ENCODE measurements around the gene EPB41L5.

Gene EPB41L5

DNA sequence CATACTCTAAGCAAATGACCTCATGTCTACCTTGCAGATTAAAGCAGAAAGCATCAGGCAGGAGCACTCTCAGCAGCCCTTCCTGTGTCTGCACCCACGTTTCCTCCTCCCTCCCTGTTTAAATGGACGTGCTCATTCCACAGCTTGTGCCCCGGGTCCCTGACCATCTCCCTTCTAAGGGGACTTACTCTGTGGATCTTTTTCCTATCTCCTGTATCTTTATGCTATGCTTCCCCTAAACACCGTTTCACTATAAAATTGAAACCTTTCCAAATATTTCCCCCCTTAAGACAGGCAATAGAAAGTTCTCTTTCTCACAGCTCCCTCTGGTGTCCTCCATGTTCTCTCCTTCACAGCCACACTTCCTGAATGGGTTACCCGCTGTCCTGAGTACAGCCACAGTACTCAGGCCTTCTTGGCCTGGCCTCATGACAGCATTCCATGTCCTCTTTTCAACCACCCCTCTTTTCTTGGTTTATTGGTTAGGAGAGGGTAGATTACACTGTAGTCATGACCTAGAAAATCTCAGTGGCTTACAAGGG, 169.2 kb downstream of the EPB41L5 start:
- TF ChIP-seq POLR2AphosphoS5 (IDR thresholded peaks at IDR 0.05; ENCODE audit: low read depth, low read length) (no peak), SIN3A (IDR thresholded peaks at IDR 0.05; ENCODE audit: borderline replicate concordance, insufficient read depth, low read length) (no peak), TAF1 (IDR thresholded peaks at IDR 0.05; ENCODE audit: borderline replicate concordance, insufficient read depth, low read length) (no peak), FOXP2 (optimal IDR thresholded peaks at IDR 0.05; ENCODE audit: borderline replicate concordance, extremely low read depth, extremely low read length, insufficient read depth) (no peak)
- TF ChIP-seq, protein P1, sequence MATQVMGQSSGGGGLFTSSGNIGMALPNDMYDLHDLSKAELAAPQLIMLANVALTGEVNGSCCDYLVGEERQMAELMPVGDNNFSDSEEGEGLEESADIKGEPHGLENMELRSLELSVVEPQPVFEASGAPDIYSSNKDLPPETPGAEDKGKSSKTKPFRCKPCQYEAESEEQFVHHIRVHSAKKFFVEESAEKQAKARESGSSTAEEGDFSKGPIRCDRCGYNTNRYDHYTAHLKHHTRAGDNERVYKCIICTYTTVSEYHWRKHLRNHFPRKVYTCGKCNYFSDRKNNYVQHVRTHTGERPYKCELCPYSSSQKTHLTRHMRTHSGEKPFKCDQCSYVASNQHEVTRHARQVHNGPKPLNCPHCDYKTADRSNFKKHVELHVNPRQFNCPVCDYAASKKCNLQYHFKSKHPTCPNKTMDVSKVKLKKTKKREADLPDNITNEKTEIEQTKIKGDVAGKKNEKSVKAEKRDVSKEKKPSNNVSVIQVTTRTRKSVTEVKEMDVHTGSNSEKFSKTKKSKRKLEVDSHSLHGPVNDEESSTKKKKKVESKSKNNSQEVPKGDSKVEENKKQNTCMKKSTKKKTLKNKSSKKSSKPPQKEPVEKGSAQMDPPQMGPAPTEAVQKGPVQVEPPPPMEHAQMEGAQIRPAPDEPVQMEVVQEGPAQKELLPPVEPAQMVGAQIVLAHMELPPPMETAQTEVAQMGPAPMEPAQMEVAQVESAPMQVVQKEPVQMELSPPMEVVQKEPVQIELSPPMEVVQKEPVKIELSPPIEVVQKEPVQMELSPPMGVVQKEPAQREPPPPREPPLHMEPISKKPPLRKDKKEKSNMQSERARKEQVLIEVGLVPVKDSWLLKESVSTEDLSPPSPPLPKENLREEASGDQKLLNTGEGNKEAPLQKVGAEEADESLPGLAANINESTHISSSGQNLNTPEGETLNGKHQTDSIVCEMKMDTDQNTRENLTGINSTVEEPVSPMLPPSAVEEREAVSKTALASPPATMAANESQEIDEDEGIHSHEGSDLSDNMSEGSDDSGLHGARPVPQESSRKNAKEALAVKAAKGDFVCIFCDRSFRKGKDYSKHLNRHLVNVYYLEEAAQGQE (IDR thresholded peaks at IDR 0.05; ENCODE audit: insufficient read depth in 1 of 2, low read depth in 2 of 2, low read length in 2 of 2) = no peak

DNA sequence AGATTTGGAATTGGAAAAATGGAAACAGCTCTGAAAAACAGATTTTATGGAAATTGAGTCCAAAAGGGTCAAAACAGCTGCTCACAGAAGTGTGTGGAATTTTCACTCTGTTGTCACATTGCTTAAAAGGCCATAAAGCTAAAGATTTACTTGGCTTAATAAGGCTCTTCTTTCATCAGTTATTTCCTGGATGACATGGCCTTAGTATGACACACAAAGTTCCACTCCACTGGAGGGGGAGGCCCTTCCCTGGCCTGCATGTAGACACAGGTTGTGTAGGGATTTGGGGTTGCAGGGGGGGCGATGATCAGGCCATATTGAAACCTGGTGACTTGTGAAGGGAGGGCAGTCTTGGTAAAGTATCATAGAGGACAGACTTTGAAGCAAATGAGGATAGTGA, 176.3 kb downstream of the EPB41L5 start:
- no peak for TF ChIP-seq POLR2AphosphoS5 (IDR thresholded peaks at IDR 0.05; ENCODE audit: low read depth, low read length)
- TF ChIP-seq, protein P1 (IDR thresholded peaks at IDR 0.05; ENCODE audit: insufficient read depth in 1 of 2, low read depth in 2 of 2, low read length in 2 of 2) = no peak
- TF ChIP-seq TAF1 (IDR thresholded peaks at IDR 0.05; ENCODE audit: borderline replicate concordance, insufficient read depth, low read length) = no peak
- no peak for TF ChIP-seq FOXP2 (optimal IDR thresholded peaks at IDR 0.05; ENCODE audit: borderline replicate concordance, extremely low read depth, extremely low read length, insufficient read depth)
- no peak for TF ChIP-seq SIN3A (IDR thresholded peaks at IDR 0.05; ENCODE audit: borderline replicate concordance, insufficient read depth, low read length)

DNA sequence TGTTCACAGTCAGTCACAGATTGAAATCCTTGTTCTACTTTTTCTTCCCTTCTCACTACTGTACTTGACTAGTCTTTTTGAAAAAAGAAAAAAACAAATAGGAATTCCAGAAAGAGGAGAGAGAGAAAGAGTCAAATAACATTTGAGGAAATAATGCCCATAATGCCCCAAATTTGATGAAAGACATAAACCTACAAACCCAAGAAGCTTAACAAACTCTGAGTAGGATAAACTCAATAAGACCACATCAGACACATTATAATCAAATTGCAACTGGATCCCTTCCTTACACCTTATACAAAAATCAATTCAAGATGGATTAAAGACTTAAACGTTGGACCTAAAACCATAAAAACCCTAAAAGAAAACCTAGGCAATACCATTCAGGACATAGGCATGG, 179.4 kb downstream of the EPB41L5 start:
- no peak for TF ChIP-seq FOXP2 (optimal IDR thresholded peaks at IDR 0.05; ENCODE audit: borderline replicate concordance, extremely low read depth, extremely low read length, insufficient read depth)

DNA sequence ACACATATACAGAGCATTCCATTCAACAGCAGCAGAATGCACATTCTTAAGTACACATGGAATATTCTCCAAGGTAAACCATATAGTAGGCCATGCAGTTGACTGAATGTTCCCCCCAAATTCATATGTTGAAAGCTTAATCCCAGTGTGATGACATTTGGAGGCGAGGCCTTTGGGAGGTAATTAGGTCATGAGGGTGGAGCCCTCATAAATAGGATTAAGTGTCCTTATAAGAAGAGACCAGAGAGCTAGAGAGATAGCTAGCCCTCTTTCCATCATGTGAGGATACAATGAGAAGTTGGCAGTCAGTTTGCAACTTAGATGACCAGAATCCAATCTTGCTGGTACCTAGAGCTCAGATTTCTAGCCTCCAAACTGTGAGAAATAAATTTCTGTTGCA, 182.7 kb downstream of the EPB41L5 start:
- TF ChIP-seq, protein P1 (IDR thresholded peaks at IDR 0.05; ENCODE audit: insufficient read depth in 1 of 2, low read depth in 2 of 2, low read length in 2 of 2) = no peak
- TF ChIP-seq SIN3A (IDR thresholded peaks at IDR 0.05; ENCODE audit: borderline replicate concordance, insufficient read depth, low read length) (no peak), FOXP2 (optimal IDR thresholded peaks at IDR 0.05; ENCODE audit: borderline replicate concordance, extremely low read depth, extremely low read length, insufficient read depth) (no peak), POLR2AphosphoS5 (IDR thresholded peaks at IDR 0.05; ENCODE audit: low read depth, low read length) (no peak), TAF1 (IDR thresholded peaks at IDR 0.05; ENCODE audit: borderline replicate concordance, insufficient read depth, low read length) (no peak)

DNA sequence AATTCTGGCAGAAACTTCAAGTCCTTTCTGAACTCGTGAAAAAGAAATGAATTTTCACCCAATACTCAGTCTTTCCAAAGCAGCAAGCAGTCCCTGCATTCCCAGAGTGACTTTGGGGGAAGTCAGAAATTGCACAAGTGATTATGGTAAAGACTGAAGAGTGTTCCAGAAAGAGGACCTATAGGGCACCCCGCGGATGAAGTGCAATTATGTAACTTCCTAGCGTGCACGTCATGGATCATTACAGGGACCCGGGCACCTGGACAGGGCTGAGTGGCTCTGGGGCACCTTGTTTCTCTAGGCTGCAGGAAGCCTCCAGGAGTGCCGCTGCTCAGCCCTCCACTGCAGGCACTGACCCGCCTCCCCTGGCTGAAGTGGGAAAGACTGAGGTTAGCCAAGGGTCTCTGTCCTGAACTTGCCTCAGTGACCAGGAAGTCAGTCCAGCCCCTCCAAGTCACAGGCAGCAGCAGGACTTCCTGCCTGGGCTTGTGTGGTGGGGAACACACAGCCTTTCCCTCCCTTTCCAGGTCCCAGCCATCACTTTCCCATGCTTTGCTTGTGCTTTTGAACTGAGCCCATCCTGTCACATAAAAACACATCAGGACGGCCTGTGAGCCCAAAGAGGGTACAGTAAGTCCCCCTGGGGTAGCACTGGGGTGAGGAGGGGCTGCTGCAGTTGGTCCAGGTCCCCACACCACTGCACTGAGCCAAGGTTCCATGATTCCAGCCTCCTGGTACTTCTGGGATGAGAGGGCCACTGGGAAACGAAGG, 190.6 kb downstream of the EPB41L5 start:
- TF ChIP-seq TAF1 (IDR thresholded peaks at IDR 0.05; ENCODE audit: borderline replicate concordance, insufficient read depth, low read length) = no peak
- TF ChIP-seq, protein P1 (IDR thresholded peaks at IDR 0.05; ENCODE audit: insufficient read depth in 1 of 2, low read depth in 2 of 2, low read length in 2 of 2) = no peak
- no peak for TF ChIP-seq POLR2AphosphoS5 (IDR thresholded peaks at IDR 0.05; ENCODE audit: low read depth, low read length)
- no peak for TF ChIP-seq SIN3A (IDR thresholded peaks at IDR 0.05; ENCODE audit: borderline replicate concordance, insufficient read depth, low read length)
- TF ChIP-seq FOXP2 (optimal IDR thresholded peaks at IDR 0.05; ENCODE audit: borderline replicate concordance, extremely low read depth, extremely low read length, insufficient read depth) = no peak
